ENCODE data around the gene IBTK. TPM values are rescaled to one million over a fixed set of nuclear protein-coding genes. Genes with fewer than 3 reads are reported as not detected.
A peak's percentile ranks its signal among the peaks of the same experiment; 100 is the strongest.

The IBTK gene
- total RNA-seq, 1 experiment from 2014 or later: 17.1 TPM

DNA sequence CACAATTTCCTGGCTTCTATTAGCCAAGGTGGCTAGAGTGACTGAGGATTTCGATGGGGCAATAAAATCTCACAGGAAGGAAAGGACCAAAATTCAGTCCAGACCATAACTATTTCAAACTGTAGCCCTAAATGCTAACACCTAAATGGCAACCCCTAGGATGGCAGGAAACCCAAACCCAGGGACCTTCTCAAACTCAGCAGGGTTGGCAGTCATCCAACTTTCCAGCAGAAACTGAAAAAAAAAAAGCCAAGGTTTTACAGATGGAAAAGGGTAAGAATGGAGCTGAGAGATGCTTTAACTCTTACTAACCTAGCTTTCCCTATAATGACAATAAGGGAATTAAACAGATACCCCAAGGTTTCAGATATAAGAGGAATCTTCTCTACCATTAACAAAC, 10.5 kb downstream of the IBTK start:
- Histone ChIP-seq H4K8ac (replicated peaks; ENCODE audit: insufficient read length, low read depth, low read length) (no peak overlapping the region), H4K91ac (ENCODE audit: insufficient read length, low read depth, low read length) (no peak overlapping the region), H3K23ac (ENCODE audit: insufficient read length, low read depth, low read length) (no peak overlapping the region), H3K56ac (ENCODE audit: insufficient read length, low read depth, low read length) (no peak overlapping the region), H3K4me2 (ENCODE audit: insufficient read depth, insufficient read length, low read length) (no peak overlapping the region), H2BK120ac (ENCODE audit: low read depth, low read length, poor library complexity, severe bottlenecking) (no peak overlapping the region), H3K9ac (ENCODE audit: extremely low read depth, insufficient read length, low read length) (no peak overlapping the region), H3K79me1 (ENCODE audit: insufficient read depth, low read depth, low read length, poor library complexity, severe bottlenecking) (peaks cover 3% of the 10 kb centered on the region), H3K9me3 (ENCODE audit: control insufficient read depth, low read depth, low read length) (no peaks in the 10 kb centered on the region), H2AFZ (ENCODE audit: low read length) (no peak overlapping the region), H3K27ac (ENCODE audit: insufficient read length, low read depth, low read length) (no peak overlapping the region), H4K20me1 (ENCODE audit: control insufficient read depth, insufficient read depth, insufficient read length) (no peaks in the 10 kb centered on the region), H2BK12ac (ENCODE audit: insufficient read length, low read depth, low read length) (no peak overlapping the region), H3K27me3 (ENCODE audit: insufficient read depth, low read length) (no peaks in the 10 kb centered on the region), H2BK5ac (ENCODE audit: insufficient read length, low read length) (no peak overlapping the region), H3T11ph (ENCODE audit: low read length) (no peak overlapping the region), H3K23me2 (ENCODE audit: insufficient read length, low read depth, low read length, poor library complexity, severe bottlenecking) (no peaks in the 10 kb centered on the region), H3K4me1 (ENCODE audit: insufficient read depth, low read length) (no peaks in the 10 kb centered on the region), H4K5ac (ENCODE audit: insufficient read length, low read depth, low read length) (no peak overlapping the region), H3K14ac (ENCODE audit: insufficient read depth, low read length) (no peak overlapping the region), H3K4ac (ENCODE audit: low read depth, low read length) (no peak overlapping the region), H3K79me2 (ENCODE audit: insufficient read depth, low read length) (peaks cover 5% of the 10 kb centered on the region; the same call in 1 of the 2 replicates), H2BK20ac (ENCODE audit: low read depth, low read length, poor library complexity, severe bottlenecking) (no peak overlapping the region), H3K18ac (ENCODE audit: insufficient read length, low read depth, low read length) (no peak overlapping the region), H2AK5ac (ENCODE audit: insufficient read length, low read length) (no peak overlapping the region), H2BK15ac (ENCODE audit: low read depth, low read length) (no peak overlapping the region)
- peaks cover 12% of the 10 kb centered on the region in 2 experiments for H3K4me1 Mint-ChIP-seq
- DNase-seq: no peak
- peak overlapping the region in 1 of 3 experiments; percentile 74; a peak in 1 of 7 replicates for H3K27ac Mint-ChIP-seq
- no peaks in the 10 kb centered on the region for H3K27me3 Mint-ChIP-seq (ENCODE audit: low read depth)
- TF ChIP-seq, protein P1, sequence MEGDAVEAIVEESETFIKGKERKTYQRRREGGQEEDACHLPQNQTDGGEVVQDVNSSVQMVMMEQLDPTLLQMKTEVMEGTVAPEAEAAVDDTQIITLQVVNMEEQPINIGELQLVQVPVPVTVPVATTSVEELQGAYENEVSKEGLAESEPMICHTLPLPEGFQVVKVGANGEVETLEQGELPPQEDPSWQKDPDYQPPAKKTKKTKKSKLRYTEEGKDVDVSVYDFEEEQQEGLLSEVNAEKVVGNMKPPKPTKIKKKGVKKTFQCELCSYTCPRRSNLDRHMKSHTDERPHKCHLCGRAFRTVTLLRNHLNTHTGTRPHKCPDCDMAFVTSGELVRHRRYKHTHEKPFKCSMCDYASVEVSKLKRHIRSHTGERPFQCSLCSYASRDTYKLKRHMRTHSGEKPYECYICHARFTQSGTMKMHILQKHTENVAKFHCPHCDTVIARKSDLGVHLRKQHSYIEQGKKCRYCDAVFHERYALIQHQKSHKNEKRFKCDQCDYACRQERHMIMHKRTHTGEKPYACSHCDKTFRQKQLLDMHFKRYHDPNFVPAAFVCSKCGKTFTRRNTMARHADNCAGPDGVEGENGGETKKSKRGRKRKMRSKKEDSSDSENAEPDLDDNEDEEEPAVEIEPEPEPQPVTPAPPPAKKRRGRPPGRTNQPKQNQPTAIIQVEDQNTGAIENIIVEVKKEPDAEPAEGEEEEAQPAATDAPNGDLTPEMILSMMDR (conservative IDR thresholded peaks at IDR 0.05): no peak
- WGBS (ENCODE audit: extremely low coverage, insufficient read length, low lambda C conversion rate): no CpG with 5 or more reads among the region's 1 CpG
- H3K4me3 Mint-ChIP-seq: no peak overlapping the region
- H3K36me3 Mint-ChIP-seq (ENCODE audit: insufficient read depth in 1 of 3, low read depth in 3 of 3): peaks cover 18 to 40% (median 20%) of the 10 kb centered on the region in 3 experiments
- no peaks in the 10 kb centered on the region for H3K9me3 Mint-ChIP-seq

Measured in H9 (cell line).